DND-41 (cell line): Measurements from ENCODE around the gene SENP7.

Experiments
- EZH2 ChIP-seq: IDR thresholded peaks from 3 replicates; pipeline ENCODE4 v1.6.1; 2012; ENCODE audit warnings: borderline replicate concordance, low read depth, mild to moderate bottlenecking, moderate library complexity, low read length, inconsistent platforms; ENCODE audit not compliant: severe bottlenecking
- TF ChIP-seq, protein P1 (sequence below): IDR thresholded peaks from 2 replicates; pipeline ENCODE4 v1.5.1; 2012; ENCODE audit warnings: borderline replicate concordance, low read length, moderate library complexity, mild to moderate bottlenecking; ENCODE audit not compliant: poor library complexity, severe bottlenecking; ENCODE audit errors: extremely low read depth

DNA sequence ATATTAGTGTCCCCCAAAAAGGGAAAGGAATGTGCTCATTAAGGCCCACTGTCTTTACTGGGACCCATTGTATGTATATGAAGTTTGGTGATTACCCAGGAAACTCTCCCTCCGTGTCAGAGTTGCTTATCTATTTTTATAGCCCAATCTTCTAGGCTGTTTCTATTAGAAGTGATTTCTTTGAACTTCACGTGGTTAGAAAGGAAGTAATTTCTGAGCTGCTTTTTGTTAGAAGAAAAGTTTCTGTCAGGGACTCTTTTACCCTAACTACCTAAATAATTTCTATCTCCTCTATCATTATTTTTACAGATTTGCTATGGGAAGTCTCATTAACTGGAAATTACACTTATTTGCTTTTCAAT is 17.7 kb upstream of the SENP7 start:
- TF ChIP-seq, protein P1, sequence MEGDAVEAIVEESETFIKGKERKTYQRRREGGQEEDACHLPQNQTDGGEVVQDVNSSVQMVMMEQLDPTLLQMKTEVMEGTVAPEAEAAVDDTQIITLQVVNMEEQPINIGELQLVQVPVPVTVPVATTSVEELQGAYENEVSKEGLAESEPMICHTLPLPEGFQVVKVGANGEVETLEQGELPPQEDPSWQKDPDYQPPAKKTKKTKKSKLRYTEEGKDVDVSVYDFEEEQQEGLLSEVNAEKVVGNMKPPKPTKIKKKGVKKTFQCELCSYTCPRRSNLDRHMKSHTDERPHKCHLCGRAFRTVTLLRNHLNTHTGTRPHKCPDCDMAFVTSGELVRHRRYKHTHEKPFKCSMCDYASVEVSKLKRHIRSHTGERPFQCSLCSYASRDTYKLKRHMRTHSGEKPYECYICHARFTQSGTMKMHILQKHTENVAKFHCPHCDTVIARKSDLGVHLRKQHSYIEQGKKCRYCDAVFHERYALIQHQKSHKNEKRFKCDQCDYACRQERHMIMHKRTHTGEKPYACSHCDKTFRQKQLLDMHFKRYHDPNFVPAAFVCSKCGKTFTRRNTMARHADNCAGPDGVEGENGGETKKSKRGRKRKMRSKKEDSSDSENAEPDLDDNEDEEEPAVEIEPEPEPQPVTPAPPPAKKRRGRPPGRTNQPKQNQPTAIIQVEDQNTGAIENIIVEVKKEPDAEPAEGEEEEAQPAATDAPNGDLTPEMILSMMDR, result no peak
- TF ChIP-seq EZH2, result no peak
